Measurements from ENCODE around the gene HOOK1.
"Not testable (repeated sequence)": the region's sequence is repeated elsewhere in the genome, so short reads cannot be mapped to it uniquely, and the experiment has no call there.

HOOK1 gene

GRCh38 chr1:59827055-59827643 lies 12.4 kb downstream of the HOOK1 start:
- no peak for DNase-seq

DNA sequence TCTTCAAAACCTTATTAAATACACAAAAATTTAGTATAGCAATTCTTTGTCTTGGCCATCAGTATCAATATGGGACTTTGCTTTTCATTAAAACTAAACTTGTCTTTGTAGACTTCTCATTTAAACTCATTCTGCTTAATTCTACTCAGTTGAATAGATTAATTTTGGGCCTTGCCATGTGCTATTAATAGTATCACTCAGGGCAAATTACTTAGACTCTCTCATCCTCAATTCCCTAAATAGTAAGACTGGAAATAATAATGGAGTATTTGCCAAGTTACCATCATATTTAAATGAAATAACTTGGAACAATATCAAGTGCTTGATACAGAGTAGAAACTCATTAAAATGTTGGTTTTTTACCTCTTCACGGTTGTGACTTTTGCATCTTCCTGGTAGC lies 13.4 kb downstream of the HOOK1 start:
- DNase-seq: no peak

GRCh38 chr1:59831529-59831928 lies 16.8 kb downstream of the HOOK1 start:
- no peak for DNase-seq

- no peak for DNase-seq
Observed at GRCh38 chr1:59833022-59833421, 18.3 kb downstream of the HOOK1 start.

DNA sequence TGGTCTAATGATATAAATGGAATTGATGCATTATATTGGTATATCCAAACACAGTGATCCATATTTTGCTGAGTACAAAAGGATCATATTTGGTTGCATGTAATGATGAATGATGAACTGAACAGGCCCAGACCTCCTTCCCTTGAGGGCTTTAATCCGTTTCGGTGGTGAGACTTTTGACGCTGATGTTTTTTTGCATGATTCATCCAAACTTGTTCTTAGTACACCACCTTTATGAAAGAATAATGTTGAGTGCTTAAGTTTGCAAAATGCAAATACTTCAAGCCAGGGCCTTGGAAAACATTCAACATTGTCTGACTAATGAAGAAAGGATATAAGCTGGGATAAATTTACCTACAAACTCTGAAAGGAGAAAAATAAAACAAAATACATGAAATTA lies 19.2 kb downstream of the HOOK1 start:
- DNase-seq: no peak

DNA sequence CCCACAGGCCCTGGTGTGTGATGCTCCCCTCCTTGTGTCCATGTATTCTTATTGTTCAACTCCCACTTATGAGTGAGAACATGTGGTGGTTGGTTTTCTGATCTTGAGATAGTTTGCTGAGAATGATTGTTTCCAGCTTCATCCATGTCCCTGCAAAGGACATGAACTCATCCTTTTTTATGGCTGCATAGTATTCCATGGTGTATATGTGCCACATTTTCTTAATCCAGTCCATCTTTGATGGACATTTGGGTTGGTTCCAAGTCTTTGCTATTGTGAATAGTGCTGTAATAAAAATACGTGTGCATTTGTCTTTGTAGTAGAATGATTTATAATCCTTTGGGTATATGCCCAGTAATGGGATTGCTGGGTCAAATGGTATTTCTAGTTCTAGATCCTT lies 23.1 kb downstream of the HOOK1 start:
- not testable (repeated sequence) for DNase-seq

DNA sequence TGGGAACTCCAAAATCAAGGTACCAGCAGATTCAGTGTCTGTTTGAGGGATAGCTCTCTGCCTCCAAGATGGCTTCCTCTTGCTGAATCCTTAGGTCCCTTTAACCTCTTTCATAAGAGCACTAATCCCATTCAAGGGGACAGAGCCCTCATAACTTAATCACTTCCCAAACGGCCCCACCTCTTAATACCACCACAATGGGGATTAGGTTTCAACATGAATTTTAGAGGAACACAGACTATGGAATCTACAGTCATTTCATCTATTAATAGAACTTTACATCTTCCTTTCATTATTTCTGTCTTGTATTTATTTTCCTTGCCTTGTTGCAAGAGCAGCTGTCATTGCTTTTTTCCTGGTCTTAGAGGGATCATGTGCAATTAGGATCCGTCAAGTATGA lies 30.3 kb downstream of the HOOK1 start:
- no peak for DNase-seq

GRCh38 chr1:59846209-59846894 lies 31.6 kb downstream of the HOOK1 start:
- DNase-seq: no peak

- no peak for DNase-seq
Observed at GRCh38 chr1:59846895-59847282, 32.1 kb downstream of the HOOK1 start.

- DNase-seq: no peak
Observed at GRCh38 chr1:59852117-59852516, 37.4 kb downstream of the HOOK1 start.

- DNase-seq: not testable (repeated sequence)
Observed at GRCh38 chr1:59855297-59855696, 40.5 kb downstream of the HOOK1 start.

- DNase-seq: no peak
Observed at GRCh38 chr1:59856725-59857338, 42.1 kb downstream of the HOOK1 start.

GRCh38 chr1:59857679-59858354 lies 43.1 kb downstream of the HOOK1 start:
- no peak for DNase-seq

DNA sequence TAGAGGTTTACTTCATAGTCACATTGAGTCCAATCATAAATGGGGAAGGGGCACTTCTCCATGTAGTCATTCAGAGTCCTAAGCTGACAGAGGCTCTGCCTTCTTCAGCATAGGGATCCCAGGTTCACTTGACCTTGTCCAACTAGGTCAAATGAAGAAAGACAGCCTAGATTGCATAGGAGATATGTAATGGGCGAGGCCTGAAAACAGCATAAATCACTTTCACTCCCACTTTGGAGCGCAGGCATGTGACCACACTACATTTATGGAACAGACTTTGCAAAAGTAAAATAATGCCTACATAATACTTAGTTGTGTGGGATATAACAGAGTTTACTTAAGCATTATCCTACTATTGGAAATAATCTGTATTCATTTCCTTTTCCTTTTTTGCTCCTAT lies 51.7 kb downstream of the HOOK1 start:
- no peak for DNase-seq

- DNase-seq: no peak
Observed at GRCh38 chr1:59871746-59872145, 57.0 kb downstream of the HOOK1 start.

DNA sequence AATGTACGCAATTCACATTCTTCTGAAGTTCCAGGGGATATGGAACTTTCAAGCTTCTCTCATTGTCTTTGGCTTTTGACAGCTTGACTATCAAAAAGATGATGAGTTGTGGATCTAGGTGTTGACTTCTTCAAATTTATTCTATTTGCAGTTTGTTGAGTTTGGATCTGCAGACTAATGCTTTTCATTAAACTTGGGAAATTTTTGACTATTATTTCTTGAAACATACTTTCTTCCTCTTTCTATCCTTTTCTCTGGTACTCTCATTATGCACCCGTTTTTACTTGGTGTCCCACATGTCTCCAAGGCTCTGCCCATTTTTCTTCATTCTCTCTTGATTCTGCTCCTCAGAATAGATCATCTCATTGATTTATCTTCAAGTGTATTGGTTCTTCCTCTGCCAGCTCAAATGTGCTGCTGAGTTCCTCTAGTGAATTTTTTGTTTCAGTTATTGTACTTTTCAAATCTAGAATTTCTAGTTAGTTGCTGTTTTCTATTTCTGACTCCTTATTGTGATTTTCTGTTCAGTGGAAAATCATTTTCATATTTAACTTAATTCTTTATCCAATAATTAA lies 62.4 kb downstream of the HOOK1 start:
- DNase-seq: no peak

DNA sequence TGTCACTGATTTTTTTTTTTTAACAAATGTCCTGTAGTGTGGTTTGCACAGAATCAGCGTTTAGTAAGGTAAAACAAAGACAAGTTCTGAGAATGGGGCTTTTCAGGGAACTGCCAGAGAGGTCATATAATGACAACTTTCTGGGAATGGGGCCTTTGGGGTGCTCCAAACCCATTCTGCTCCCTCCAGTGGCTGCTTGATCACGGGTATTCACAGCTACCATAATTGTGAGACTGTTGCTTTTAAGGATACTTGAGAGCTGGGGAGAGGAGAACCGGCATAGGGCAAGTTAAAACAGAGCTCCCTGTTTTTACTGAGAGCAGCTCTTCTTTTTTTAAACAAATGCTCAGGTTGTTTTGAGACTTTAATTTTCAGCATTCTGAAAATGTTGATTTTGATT lies 63.6 kb downstream of the HOOK1 start:
- DNase-seq: no peak

DNA sequence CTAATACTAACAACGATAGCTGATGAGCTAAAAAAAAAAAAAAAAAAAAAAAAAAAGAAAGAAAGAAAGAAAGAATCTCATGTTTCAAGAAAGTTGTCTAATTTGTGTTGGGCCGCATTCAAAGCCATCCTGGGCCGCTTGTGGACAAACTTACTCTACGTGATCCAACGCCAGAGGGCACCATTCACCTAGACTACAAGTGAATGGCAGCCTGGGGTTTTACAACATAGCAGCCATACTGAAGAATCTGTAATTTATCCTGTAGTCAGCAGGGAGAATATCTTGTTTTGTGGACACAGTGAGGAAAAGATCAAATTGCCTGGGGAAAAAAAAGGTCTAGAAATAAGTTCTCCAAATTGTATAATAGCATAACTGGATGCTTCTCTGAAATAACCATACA lies 64.8 kb downstream of the HOOK1 start:
- no peak for DNase-seq

- DNase-seq: no peak
Observed at GRCh38 chr1:59879996-59880505, 65.3 kb downstream of the HOOK1 start.

GRCh38 chr1:59880735-59881134 lies 66.0 kb downstream of the HOOK1 start:
- DNase-seq: no peak

DNA sequence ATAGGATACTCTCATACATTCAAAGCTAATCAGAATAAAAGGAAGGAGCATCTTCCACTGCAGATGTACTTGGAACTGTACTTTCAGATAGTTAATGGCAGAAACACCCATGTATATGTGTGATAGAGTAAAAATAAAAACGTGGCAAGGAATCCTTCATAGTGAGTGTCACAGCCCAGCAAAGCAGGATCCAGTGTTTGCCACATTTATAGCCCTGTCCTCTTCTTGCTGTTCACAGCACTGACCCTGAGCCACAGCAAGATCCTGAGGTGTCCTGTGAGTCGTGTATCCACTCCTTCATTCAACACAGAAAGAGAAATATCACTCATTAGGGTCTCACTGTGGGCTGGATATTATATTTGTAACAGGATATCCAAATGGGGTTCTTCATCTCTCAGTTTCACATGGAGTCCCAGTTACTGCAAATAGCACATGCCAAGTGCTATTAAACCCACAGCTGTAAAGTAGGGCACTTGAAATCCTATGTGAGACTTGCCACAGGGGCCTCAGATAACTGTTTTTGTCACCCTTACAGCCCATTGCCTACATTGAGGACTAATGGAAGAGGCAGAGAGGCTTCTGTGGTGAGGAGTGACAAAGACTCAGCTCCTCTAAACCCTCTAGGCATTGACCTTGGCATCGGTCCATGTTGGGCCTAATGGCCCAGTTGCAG lies 70.5 kb downstream of the HOOK1 start:
- no peak for DNase-seq

GRCh38 chr1:59892841-59893811 lies 78.4 kb downstream of the HOOK1 start:
- DNase-seq: no peak

All from activated CD4-positive, CD25-positive, alpha-beta regulatory T cell (primary cell).